GM23338 (cell line): ENCODE measurements around the gene PEPD.

Experiments used
- CREB1 ChIP-seq: fragments of 250-450 bp; sonication (Bioruptor Pico); IDR thresholded peaks from 2 replicates; pipeline ENCODE4 v1.5.0; 2020; ENCODE audit warnings: low read depth, mild to moderate bottlenecking, moderate library complexity
- ETS1 ChIP-seq: IDR thresholded peaks from 2 replicates; pipeline ENCODE4 v1.6.1; 2016; ENCODE audit warnings: antibody characterized with exemption
- EZH2 ChIP-seq: fragments of 200-600 bp; sonication (generic); IDR thresholded peaks from one replicate; pipeline ENCODE4 v1.8.0; 2017; ENCODE audit warnings: antibody characterized with exemption, mild to moderate bottlenecking, low read depth; ENCODE audit not compliant: unreplicated experiment
- TF ChIP-seq, protein P1 (sequence below), 2 experiments: fragments of 200-600 bp in 1 of 2; sonication (generic) in 1 of 2; conservative IDR thresholded peaks; 2 replicates each; pipeline versions ENCODE4 v1.5.1 to v1.6.1; 2016 to 2017; ENCODE audit warnings: antibody characterized with exemption in 2 of 2, low read depth in 2 of 2, mild to moderate bottlenecking in 2 of 2, moderate library complexity in 1 of 2
- TF ChIP-seq, protein P2 (sequence below): IDR thresholded peaks from one replicate; pipeline ENCODE4 v1.6.1; 2018; ENCODE audit warnings: antibody characterized with exemption; ENCODE audit not compliant: unreplicated experiment

DNA sequence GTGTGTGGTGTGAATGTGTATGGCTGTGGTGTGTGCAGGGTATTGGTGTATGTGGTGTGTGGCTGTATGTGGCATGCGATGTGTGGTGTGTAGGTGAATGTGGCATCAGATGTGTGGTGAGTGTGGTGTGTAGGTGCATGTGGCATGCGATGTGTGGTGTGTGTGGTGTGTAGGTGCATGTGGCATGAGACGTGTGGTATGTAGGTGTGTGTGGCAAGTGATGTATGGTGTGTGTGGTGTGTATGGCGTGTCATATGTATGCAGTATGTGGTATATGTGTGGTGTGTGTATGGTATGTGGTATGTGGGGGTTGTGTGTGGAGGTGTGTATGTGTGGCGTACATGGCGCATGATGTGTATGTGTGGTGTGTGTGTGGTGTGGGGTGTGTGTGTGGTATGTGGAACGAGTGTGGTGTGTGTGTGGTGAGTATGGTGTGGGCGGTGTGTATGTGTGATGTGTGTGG is 63.4 kb downstream of the PEPD start:
- TF ChIP-seq, protein P1, sequence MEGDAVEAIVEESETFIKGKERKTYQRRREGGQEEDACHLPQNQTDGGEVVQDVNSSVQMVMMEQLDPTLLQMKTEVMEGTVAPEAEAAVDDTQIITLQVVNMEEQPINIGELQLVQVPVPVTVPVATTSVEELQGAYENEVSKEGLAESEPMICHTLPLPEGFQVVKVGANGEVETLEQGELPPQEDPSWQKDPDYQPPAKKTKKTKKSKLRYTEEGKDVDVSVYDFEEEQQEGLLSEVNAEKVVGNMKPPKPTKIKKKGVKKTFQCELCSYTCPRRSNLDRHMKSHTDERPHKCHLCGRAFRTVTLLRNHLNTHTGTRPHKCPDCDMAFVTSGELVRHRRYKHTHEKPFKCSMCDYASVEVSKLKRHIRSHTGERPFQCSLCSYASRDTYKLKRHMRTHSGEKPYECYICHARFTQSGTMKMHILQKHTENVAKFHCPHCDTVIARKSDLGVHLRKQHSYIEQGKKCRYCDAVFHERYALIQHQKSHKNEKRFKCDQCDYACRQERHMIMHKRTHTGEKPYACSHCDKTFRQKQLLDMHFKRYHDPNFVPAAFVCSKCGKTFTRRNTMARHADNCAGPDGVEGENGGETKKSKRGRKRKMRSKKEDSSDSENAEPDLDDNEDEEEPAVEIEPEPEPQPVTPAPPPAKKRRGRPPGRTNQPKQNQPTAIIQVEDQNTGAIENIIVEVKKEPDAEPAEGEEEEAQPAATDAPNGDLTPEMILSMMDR (conservative IDR thresholded peaks at IDR 0.05; ENCODE audit: low read depth in 2 of 2): no peak
- TF ChIP-seq ETS1 (no peak), CREB1 (no peak), EZH2 (no peak)
- TF ChIP-seq, protein P2, sequence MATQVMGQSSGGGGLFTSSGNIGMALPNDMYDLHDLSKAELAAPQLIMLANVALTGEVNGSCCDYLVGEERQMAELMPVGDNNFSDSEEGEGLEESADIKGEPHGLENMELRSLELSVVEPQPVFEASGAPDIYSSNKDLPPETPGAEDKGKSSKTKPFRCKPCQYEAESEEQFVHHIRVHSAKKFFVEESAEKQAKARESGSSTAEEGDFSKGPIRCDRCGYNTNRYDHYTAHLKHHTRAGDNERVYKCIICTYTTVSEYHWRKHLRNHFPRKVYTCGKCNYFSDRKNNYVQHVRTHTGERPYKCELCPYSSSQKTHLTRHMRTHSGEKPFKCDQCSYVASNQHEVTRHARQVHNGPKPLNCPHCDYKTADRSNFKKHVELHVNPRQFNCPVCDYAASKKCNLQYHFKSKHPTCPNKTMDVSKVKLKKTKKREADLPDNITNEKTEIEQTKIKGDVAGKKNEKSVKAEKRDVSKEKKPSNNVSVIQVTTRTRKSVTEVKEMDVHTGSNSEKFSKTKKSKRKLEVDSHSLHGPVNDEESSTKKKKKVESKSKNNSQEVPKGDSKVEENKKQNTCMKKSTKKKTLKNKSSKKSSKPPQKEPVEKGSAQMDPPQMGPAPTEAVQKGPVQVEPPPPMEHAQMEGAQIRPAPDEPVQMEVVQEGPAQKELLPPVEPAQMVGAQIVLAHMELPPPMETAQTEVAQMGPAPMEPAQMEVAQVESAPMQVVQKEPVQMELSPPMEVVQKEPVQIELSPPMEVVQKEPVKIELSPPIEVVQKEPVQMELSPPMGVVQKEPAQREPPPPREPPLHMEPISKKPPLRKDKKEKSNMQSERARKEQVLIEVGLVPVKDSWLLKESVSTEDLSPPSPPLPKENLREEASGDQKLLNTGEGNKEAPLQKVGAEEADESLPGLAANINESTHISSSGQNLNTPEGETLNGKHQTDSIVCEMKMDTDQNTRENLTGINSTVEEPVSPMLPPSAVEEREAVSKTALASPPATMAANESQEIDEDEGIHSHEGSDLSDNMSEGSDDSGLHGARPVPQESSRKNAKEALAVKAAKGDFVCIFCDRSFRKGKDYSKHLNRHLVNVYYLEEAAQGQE: no peak
